Measurements from ENCODE around the gene CDC42EP5.
A peak's percentile ranks its signal among the peaks of the same experiment; 100 is the strongest.

The CDC42EP5 gene

GRCh38 chr19:54429545-54430227 lies 43.4 kb downstream of the CDC42EP5 start:
- no peaks in the 10 kb centered on the region for H3K27me3 ChIP-seq (ENCODE audit: insufficient read depth, low read length)
- no peak overlapping the region for H2AFZ ChIP-seq (ENCODE audit: low read depth, low read length)
- peaks cover 27% of the 10 kb centered on the region for H3K4me1 ChIP-seq (ENCODE audit: insufficient read depth, low read length)
- peaks cover 52% of the 10 kb centered on the region for H3K36me3 ChIP-seq (ENCODE audit: insufficient read depth, low read length)
- H3K4me3 ChIP-seq (ENCODE audit: low read length): no peak overlapping the region
- no peaks in the 10 kb centered on the region for H3K9me3 ChIP-seq (ENCODE audit: low read length)

- Histone ChIP-seq H3K9me3 (ENCODE audit: low read length) (no peaks in the 10 kb centered on the region), H3K4me3 (ENCODE audit: low read length) (no peak overlapping the region), H3K4me1 (ENCODE audit: insufficient read depth, low read length) (peaks cover 22% of the 10 kb centered on the region), H2AFZ (ENCODE audit: low read depth, low read length) (no peak overlapping the region), H3K36me3 (ENCODE audit: insufficient read depth, low read length) (peaks cover 58% of the 10 kb centered on the region), H3K27me3 (ENCODE audit: insufficient read depth, low read length) (no peaks in the 10 kb centered on the region)
Observed at GRCh38 chr19:54429176-54429495, 44.0 kb downstream of the CDC42EP5 start.

- Histone ChIP-seq H3K4me3 (ENCODE audit: low read length) (no peak overlapping the region), H3K4me1 (ENCODE audit: insufficient read depth, low read length) (peaks cover 17% of the 10 kb centered on the region), H3K9me3 (ENCODE audit: low read length) (no peaks in the 10 kb centered on the region), H2AFZ (ENCODE audit: low read depth, low read length) (no peak overlapping the region), H3K27me3 (ENCODE audit: insufficient read depth, low read length) (no peaks in the 10 kb centered on the region), H3K36me3 (ENCODE audit: insufficient read depth, low read length) (peaks cover 61% of the 10 kb centered on the region)
Observed at GRCh38 chr19:54428323-54429175, 44.5 kb downstream of the CDC42EP5 start.

DNA sequence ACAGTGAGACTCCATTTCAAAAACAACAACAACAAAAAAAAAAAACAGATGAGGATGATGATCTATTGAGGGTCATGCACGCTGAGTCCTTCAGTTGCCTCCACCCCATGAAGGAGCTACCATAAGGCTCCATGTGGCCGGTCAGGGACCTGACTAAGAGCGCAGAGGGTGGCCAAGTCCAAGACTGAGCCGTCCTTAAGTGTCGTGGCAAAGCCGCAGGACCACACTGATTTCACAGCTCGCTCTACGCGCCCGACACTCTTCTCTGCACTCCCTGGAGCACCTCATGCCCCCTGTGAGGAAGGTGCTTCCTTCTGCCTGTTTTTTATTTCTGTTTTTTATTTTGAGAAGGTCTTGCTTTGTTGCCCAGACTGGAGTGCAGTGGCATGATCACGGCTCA lies 45.5 kb downstream of the CDC42EP5 start:
- H3K4me3 ChIP-seq (ENCODE audit: low read length): no peak overlapping the region
- H3K27me3 ChIP-seq (ENCODE audit: insufficient read depth, low read length): no peaks in the 10 kb centered on the region
- peaks cover 64% of the 10 kb centered on the region for H3K36me3 ChIP-seq (ENCODE audit: insufficient read depth, low read length)
- peaks cover 17% of the 10 kb centered on the region for H3K4me1 ChIP-seq (ENCODE audit: insufficient read depth, low read length)
- no peaks in the 10 kb centered on the region for H3K9me3 ChIP-seq (ENCODE audit: low read length)
- H2AFZ ChIP-seq (ENCODE audit: low read depth, low read length): no peak overlapping the region

DNA sequence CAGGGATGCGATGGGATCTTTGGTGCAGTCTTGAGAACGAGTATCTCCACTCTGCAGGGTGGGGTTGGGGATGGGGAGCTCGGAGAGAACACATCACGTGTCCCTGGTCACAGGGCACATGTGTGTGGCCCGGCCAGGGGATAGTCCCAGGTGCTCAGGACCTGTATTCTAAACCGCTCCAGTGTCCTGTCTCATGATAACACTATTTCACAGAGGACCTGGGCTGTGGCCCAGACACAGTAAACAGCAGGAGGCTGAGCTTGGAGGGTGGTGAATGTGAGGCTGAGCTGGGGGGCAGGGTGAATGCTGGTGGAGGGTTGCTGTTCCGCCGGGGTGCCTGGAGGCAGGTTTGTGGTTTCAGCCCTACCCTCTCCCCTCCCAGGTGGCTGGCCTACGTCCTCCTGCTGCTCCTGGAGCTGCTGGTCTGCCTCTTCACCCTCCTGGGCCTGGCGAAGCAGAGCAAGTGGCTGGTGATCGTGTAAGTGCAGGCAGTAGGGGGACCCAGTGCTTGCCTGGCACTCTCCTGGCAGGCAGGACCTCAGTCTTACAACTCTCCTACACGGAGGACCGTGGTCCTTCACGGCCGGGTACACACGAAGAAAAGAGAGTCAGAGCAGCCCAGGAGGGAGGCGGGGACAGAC lies 46.7 kb downstream of the CDC42EP5 start:
- Histone ChIP-seq H3K4me3 (ENCODE audit: low read length) (no peak overlapping the region), H2AFZ (ENCODE audit: low read depth, low read length) (no peak overlapping the region), H3K4me1 (ENCODE audit: insufficient read depth, low read length) (peaks cover 27% of the 10 kb centered on the region), H3K27me3 (ENCODE audit: insufficient read depth, low read length) (no peaks in the 10 kb centered on the region), H3K36me3 (ENCODE audit: insufficient read depth, low read length) (peaks cover 65% of the 10 kb centered on the region), H3K9me3 (ENCODE audit: low read length) (no peaks in the 10 kb centered on the region)

DNA sequence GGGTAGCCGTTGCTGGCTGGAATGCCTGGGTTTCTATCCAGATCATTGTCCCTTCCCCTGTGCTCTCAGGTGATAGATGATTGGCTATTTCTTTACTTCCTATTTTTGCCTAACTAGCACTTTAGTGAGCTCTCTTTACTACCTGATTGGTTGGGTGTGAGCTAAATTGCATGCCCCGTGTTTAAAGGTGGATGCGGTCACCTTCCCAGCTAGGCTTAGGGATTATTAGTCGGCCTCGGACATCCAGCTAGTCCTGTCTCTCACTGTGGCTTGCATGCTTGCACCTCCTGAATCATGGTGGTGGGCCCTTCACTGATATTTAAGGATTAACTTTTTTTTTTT lies 47.7 kb downstream of the CDC42EP5 start:
- Histone ChIP-seq H3K27me3 (ENCODE audit: insufficient read depth, low read length) (no peaks in the 10 kb centered on the region), H3K4me3 (ENCODE audit: low read length) (no peak overlapping the region), H2AFZ (ENCODE audit: low read depth, low read length) (no peak overlapping the region), H3K36me3 (ENCODE audit: insufficient read depth, low read length) (peaks cover 62% of the 10 kb centered on the region), H3K4me1 (ENCODE audit: insufficient read depth, low read length) (peaks cover 26% of the 10 kb centered on the region), H3K9me3 (ENCODE audit: low read length) (no peaks in the 10 kb centered on the region)

- Histone ChIP-seq H3K4me3 (ENCODE audit: low read length) (no peak overlapping the region), H3K36me3 (ENCODE audit: insufficient read depth, low read length) (peaks cover 62% of the 10 kb centered on the region), H3K4me1 (ENCODE audit: insufficient read depth, low read length) (peaks cover 25% of the 10 kb centered on the region), H2AFZ (ENCODE audit: low read depth, low read length) (no peak overlapping the region), H3K27me3 (ENCODE audit: insufficient read depth, low read length) (no peaks in the 10 kb centered on the region), H3K9me3 (ENCODE audit: low read length) (no peaks in the 10 kb centered on the region)
Observed at GRCh38 chr19:54424660-54425381, 48.3 kb downstream of the CDC42EP5 start.

GRCh38 chr19:54424201-54424600 lies 48.9 kb downstream of the CDC42EP5 start:
- no peak overlapping the region for H3K4me3 ChIP-seq (ENCODE audit: low read length)
- H3K36me3 ChIP-seq (ENCODE audit: insufficient read depth, low read length): peaks cover 67% of the 10 kb centered on the region
- H3K4me1 ChIP-seq (ENCODE audit: insufficient read depth, low read length): peaks cover 29% of the 10 kb centered on the region
- no peaks in the 10 kb centered on the region for H3K27me3 ChIP-seq (ENCODE audit: insufficient read depth, low read length)
- no peak overlapping the region for H2AFZ ChIP-seq (ENCODE audit: low read depth, low read length)
- H3K9me3 ChIP-seq (ENCODE audit: low read length): no peaks in the 10 kb centered on the region

GRCh38 chr19:54422136-54422535 lies 51.0 kb downstream of the CDC42EP5 start:
- Histone ChIP-seq H3K4me3 (ENCODE audit: low read length) (no peak overlapping the region), H2AFZ (ENCODE audit: low read depth, low read length) (no peak overlapping the region), H3K4me1 (ENCODE audit: insufficient read depth, low read length) (peaks cover 50% of the 10 kb centered on the region), H3K27me3 (ENCODE audit: insufficient read depth, low read length) (no peaks in the 10 kb centered on the region), H3K9me3 (ENCODE audit: low read length) (no peaks in the 10 kb centered on the region), H3K36me3 (ENCODE audit: insufficient read depth, low read length) (peaks cover 66% of the 10 kb centered on the region)

- peaks cover 56% of the 10 kb centered on the region for H3K4me1 ChIP-seq (ENCODE audit: insufficient read depth, low read length)
- H3K36me3 ChIP-seq (ENCODE audit: insufficient read depth, low read length): peaks cover 67% of the 10 kb centered on the region
- no peak overlapping the region for H2AFZ ChIP-seq (ENCODE audit: low read depth, low read length)
- H3K4me3 ChIP-seq (ENCODE audit: low read length): no peak overlapping the region
- no peaks in the 10 kb centered on the region for H3K9me3 ChIP-seq (ENCODE audit: low read length)
- H3K27me3 ChIP-seq (ENCODE audit: insufficient read depth, low read length): no peaks in the 10 kb centered on the region
Observed at GRCh38 chr19:54421521-54421920, 51.6 kb downstream of the CDC42EP5 start.

- peaks cover 58% of the 10 kb centered on the region for H3K4me1 ChIP-seq (ENCODE audit: insufficient read depth, low read length)
- H3K9me3 ChIP-seq (ENCODE audit: low read length): no peaks in the 10 kb centered on the region
- H2AFZ ChIP-seq (ENCODE audit: low read depth, low read length): no peak overlapping the region
- H3K4me3 ChIP-seq (ENCODE audit: low read length): no peak overlapping the region
- H3K27me3 ChIP-seq (ENCODE audit: insufficient read depth, low read length): no peaks in the 10 kb centered on the region
- H3K36me3 ChIP-seq (ENCODE audit: insufficient read depth, low read length): peaks cover 63% of the 10 kb centered on the region
Observed at GRCh38 chr19:54421169-54421516, 52.0 kb downstream of the CDC42EP5 start.

- Histone ChIP-seq H3K4me3 (ENCODE audit: low read length) (peak overlapping the region; percentile 36), H2AFZ (ENCODE audit: low read depth, low read length) (no peak overlapping the region), H3K4me1 (ENCODE audit: insufficient read depth, low read length) (peaks cover 58% of the 10 kb centered on the region), H3K36me3 (ENCODE audit: insufficient read depth, low read length) (peaks cover 59% of the 10 kb centered on the region), H3K9me3 (ENCODE audit: low read length) (no peaks in the 10 kb centered on the region), H3K27me3 (ENCODE audit: insufficient read depth, low read length) (no peaks in the 10 kb centered on the region)
Observed at GRCh38 chr19:54420383-54421168, 52.5 kb downstream of the CDC42EP5 start.
